ENCODE measurements around the gene F2RL2. TPM values are rescaled to one million over a fixed set of nuclear protein-coding genes. Genes with fewer than 3 reads are reported as not detected.
A peak's percentile ranks its signal among the peaks of the same experiment; 100 is the strongest.

F2RL2 gene
- total RNA-seq, 1 donor from 2014 or later: not detected

DNA sequence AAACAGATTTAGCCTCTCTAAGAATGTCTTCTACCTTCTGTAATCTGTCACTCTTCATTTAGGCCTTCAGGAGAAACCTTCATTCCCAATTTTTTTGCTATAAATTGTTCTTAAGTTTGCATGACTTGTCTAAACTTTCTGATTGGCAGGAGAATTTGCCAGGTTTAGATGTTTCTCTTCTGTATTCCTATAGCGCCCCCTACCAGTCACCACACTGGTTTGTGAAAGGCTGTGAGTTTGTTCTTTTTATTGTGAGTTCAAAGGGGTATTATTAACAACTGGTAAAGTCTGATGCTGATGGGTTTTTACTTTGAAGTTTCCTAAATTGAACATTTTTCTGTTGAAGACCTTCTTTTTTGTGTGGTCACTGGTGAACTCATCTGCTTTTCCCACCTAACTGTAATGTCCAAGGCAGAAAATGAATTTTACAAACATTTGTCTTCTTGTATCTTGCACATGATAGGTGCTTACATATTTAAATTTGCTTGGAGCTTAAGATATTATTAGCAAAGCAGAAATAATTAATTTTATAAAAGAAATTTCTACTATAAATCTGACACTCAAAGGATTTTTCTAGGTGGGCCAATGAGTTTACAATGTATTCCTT is 18.4 kb upstream of the F2RL2 start:
- peak; percentile 59 to 62 for ATAC-seq
- Histone ChIP-seq H3K27ac (no peak overlapping the region), H3K27me3 (ENCODE audit: low read depth) (no peaks in the 10 kb centered on the region), H3K4me3 (no peak overlapping the region), H3K4me1 (peaks cover 4% of the 10 kb centered on the region), H3K9me3 (no peaks in the 10 kb centered on the region), H3K36me3 (no peaks in the 10 kb centered on the region)
- intact Hi-C loops (cut with DNase I): no loop called here
- no peak for DNase-seq
- TF ChIP-seq, protein P1, sequence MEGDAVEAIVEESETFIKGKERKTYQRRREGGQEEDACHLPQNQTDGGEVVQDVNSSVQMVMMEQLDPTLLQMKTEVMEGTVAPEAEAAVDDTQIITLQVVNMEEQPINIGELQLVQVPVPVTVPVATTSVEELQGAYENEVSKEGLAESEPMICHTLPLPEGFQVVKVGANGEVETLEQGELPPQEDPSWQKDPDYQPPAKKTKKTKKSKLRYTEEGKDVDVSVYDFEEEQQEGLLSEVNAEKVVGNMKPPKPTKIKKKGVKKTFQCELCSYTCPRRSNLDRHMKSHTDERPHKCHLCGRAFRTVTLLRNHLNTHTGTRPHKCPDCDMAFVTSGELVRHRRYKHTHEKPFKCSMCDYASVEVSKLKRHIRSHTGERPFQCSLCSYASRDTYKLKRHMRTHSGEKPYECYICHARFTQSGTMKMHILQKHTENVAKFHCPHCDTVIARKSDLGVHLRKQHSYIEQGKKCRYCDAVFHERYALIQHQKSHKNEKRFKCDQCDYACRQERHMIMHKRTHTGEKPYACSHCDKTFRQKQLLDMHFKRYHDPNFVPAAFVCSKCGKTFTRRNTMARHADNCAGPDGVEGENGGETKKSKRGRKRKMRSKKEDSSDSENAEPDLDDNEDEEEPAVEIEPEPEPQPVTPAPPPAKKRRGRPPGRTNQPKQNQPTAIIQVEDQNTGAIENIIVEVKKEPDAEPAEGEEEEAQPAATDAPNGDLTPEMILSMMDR (IDR thresholded peaks at IDR 0.05): peak; percentile 69

DNA sequence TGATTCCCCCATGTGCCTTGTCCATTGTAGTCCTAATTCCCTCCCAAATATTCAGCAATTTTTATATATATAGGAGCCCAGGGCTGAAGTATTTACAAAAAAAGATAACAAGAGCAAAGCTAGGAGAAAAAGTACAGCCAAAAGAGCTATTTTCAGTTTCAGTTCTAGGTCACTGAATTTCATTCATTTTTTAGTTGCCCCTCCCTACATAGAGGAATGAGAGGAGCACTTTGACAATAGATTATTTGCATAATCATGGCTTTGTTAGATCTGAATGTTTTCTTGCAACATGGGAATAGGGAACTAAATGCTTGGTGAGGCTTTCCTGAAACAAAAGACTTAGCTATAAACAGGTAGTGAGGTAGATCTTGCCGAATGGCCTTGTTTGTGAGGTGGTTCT is 15.3 kb upstream of the F2RL2 start:
- intact Hi-C loops (cut with DNase I): no loop called here
- TF ChIP-seq, protein P1 (IDR thresholded peaks at IDR 0.05): no peak
- H3K27ac ChIP-seq: no peak overlapping the region
- ATAC-seq (no peak), DNase-seq (no peak)
- no peak overlapping the region for H3K4me3 ChIP-seq
- H3K27me3 ChIP-seq (ENCODE audit: low read depth): no peaks in the 10 kb centered on the region
- H3K36me3 ChIP-seq: no peaks in the 10 kb centered on the region
- no peaks in the 10 kb centered on the region for H3K9me3 ChIP-seq
- peaks cover 4% of the 10 kb centered on the region for H3K4me1 ChIP-seq

DNA sequence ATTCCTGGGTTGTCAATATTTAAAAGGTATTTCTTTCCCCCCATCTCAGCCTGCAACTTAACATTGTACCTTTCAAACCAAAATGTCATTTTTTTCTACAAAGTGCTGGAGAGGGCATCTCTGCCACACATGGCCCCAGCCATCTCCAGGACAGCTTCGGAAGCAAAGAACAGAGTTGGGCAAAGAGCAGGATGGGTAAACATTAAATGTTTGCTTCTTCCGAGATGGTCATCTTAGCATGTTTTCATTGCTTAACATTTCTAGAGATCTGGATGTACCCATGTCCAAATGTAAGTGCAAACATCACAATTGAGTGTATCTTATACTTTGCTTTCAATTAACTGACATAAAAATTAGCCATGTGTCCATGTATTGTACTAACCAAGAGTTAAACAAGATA is 14.3 kb upstream of the F2RL2 start:
- ATAC-seq (no peak), DNase-seq (no peak)
- Histone ChIP-seq H3K9me3 (no peaks in the 10 kb centered on the region), H3K27ac (no peak overlapping the region), H3K36me3 (no peaks in the 10 kb centered on the region), H3K4me1 (peaks cover 4% of the 10 kb centered on the region), H3K4me3 (no peak overlapping the region), H3K27me3 (ENCODE audit: low read depth) (no peaks in the 10 kb centered on the region)
- intact Hi-C loops (cut with DNase I): no loop called here
- TF ChIP-seq, protein P1 (IDR thresholded peaks at IDR 0.05): no peak

DNA sequence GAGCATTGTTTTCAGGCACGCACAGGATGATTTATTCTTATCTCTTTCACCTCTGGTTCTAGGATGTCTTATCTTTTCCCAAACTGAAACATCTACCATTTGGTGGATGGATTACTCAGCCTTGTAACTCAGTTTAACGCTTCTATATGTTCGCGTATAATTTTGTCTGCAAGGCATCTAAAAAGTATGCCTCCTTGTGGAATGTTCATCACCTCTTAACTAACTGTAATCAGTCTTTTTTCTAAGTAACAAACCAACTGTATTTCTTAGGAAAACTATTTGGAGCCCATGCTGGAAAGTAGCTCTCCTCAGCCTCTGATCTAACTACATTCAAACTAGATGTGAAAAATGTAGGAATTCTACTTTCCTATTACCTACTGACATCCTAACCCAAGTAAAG is 11.5 kb upstream of the F2RL2 start:
- DNase-seq: no peak
- intact Hi-C loops (cut with DNase I): no loop called here
- no peaks in the 10 kb centered on the region for H3K36me3 ChIP-seq
- H3K27ac ChIP-seq: no peak overlapping the region
- peaks cover 4% of the 10 kb centered on the region for H3K4me1 ChIP-seq
- TF ChIP-seq, protein P1 (IDR thresholded peaks at IDR 0.05): no peak
- H3K27me3 ChIP-seq (ENCODE audit: low read depth): no peaks in the 10 kb centered on the region
- no peaks in the 10 kb centered on the region for H3K9me3 ChIP-seq
- H3K4me3 ChIP-seq: no peak overlapping the region
- no peak for ATAC-seq

DNA sequence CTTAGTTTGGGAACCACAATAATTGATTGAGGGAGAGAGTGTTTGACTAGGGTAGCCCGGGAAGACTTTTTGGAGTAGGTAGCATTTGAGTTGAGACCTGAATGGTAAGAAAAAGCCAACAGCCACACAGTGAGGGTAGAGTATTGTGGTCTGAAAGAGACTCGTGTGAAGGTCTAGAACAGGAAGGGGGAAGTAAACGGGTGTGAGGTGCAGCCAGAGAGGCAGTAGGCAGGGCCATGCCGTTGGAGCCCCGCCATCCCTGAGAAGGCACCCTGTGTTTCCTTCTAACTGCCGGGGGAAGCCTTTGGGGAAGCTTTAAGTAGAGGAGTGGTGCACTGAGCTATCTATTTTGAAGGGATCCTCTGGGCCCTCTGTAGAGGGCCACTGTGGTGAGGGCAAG is 3.5 kb upstream of the F2RL2 start:
- no peak for ATAC-seq
- Histone ChIP-seq H3K4me1 (no peaks in the 10 kb centered on the region), H3K9me3 (no peaks in the 10 kb centered on the region), H3K36me3 (peaks cover 4% of the 10 kb centered on the region), H3K4me3 (no peak overlapping the region), H3K27ac (no peak overlapping the region), H3K27me3 (ENCODE audit: low read depth) (no peaks in the 10 kb centered on the region)
- intact Hi-C loops (cut with DNase I): no loop called here
- TF ChIP-seq, protein P1 (IDR thresholded peaks at IDR 0.05): no peak
- DNase-seq: no peak
